ENCODE results near the gene MYH11.

The MYH11 gene

DNA sequence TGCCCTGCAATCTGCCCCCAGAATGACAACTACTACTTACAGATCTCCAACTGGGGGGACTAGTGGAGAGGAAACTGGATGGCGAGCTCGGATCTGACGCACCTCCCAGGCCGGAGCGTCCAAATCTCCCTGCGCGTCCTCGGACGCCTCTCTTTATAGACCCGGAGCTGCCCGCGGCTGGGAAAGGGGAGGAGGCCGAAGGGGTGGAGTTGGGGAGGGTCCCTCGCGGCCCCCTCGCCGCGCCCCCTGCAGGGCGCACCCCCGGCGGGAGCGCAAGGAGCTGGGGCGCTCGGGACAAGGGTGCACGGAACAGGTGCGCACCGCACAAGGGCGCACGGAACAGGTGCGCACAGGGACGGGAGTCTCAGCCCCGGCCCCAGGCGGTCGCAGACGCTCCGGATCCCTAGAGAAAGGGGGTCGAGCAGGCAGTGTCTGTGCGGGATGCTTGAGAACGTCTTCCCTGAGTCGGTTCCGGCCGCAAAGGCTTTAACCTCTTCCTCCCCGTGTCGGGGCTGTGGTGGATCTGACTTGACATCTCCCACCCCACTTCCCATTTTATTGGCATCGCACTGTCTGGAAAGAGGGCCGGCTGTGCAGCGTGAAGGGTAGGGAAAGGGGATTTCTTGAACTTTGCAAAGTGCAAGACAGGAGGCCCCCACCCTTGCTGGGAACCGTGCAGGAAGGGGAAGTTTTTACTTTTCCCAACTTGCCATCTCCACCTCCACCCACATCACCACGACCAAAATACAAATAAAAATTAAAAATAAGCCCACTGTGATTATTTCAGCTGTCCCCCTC, at the start of gene MYH11:
Gene MYH11 (minus strand): TSS at position 128 of the 798 bp plus-strand sequence. CDS start 18,776 bp downstream, outside the sequence.
- Histone ChIP-seq H3K27me3 (ENCODE audit: control insufficient read depth, insufficient read depth, low read length) (peaks cover 44% of the 10 kb centered on the region), H3K4me3 (ENCODE audit: low read depth, low read length) (peak within 1 kb of the TSS; percentile 69), H3K4me1 (ENCODE audit: control insufficient read depth, insufficient read depth, low read length) (peaks cover 2% of the 10 kb centered on the region), H3K9me3 (ENCODE audit: control insufficient read depth, insufficient read depth, low read length) (no peaks in the 10 kb centered on the region), H3K36me3 (ENCODE audit: control insufficient read depth, insufficient read depth, low read length) (no peaks in the 10 kb centered on the region), H3K9ac (ENCODE audit: low read depth, low read length) (no peak within 1 kb of the TSS)

DNA sequence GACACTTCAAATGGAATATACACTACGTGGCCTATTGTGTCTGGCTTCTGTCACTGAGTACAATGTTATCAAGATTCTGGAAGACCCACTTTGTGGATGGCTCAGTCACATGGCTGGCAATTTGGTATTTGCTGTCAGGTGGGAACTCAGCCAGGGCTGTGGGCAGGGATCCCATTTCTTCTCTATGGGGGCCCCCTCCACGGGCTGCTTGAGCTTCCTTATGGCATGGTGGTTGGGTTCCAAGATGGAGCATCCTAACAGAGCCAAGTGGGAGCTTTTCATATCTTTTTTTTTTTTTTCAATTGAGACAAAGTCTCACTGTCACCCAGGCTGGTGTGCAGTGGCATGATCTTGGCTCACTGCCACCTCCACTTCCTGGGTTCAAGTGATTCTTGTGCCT, 49.6 kb upstream of the MYH11 start:
- no peaks in the 10 kb centered on the region for H3K9me3 ChIP-seq (ENCODE audit: control insufficient read depth, insufficient read depth, low read length)
- H3K4me3 ChIP-seq (ENCODE audit: low read depth, low read length) = no peak overlapping the region
- no peaks in the 10 kb centered on the region for H3K4me1 ChIP-seq (ENCODE audit: control insufficient read depth, insufficient read depth, low read length)
- no peak overlapping the region for H3K9ac ChIP-seq (ENCODE audit: low read depth, low read length)
- no peaks in the 10 kb centered on the region for H3K36me3 ChIP-seq (ENCODE audit: control insufficient read depth, insufficient read depth, low read length)
- H3K27me3 ChIP-seq (ENCODE audit: control insufficient read depth, insufficient read depth, low read length) = no peaks in the 10 kb centered on the region

DNA sequence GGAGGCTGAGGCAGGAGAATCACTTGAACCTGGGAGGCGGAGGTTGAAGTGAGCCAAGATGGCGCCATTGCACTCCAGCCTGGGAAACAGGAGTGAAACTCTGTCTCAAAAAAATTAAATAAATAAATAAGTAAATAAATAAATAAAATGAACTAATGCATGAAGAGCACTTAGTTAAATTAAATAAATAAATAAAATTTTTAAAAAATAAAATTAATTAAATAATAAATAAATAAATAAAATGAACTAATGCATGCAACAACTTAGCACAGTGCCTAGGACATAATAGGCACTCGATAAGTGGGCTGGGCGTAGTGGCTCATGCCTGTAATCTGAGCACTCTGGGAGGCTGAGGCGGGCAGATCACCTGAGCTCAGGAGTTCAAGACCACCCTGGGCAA, 47.1 kb upstream of the MYH11 start:
- H3K9me3 ChIP-seq (ENCODE audit: control insufficient read depth, insufficient read depth, low read length) = no peaks in the 10 kb centered on the region
- no peak overlapping the region for H3K9ac ChIP-seq (ENCODE audit: low read depth, low read length)
- H3K4me1 ChIP-seq (ENCODE audit: control insufficient read depth, insufficient read depth, low read length) = no peaks in the 10 kb centered on the region
- H3K27me3 ChIP-seq (ENCODE audit: control insufficient read depth, insufficient read depth, low read length) = no peaks in the 10 kb centered on the region
- no peaks in the 10 kb centered on the region for H3K36me3 ChIP-seq (ENCODE audit: control insufficient read depth, insufficient read depth, low read length)
- no peak overlapping the region for H3K4me3 ChIP-seq (ENCODE audit: low read depth, low read length)

DNA sequence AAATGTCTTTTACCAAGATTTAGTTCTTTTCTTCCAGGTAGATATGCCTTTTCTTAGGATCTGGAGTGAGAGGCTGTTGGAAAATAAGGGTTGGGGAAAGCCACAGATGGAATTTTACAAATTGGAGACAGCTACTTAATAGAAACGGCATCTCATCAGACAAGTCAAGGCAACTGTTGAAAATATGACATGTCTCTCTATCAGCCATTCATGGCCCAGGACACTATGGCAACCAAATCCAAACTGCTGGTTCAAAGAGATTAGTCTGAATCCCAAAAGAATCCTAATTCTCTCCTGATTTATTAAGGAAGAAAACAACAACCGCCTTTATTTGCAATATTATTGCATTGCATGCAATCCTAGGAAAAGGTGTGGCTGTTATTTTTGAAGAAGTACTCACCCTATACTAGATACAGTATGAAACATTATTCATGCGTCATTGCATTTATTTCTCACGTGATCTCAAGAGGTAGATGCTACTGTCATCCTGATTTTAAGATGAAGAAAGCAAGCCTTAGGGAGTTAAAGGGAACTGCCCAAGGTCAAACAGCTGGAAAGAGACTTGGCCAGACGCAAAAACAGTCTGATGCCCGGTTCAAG, 44.2 kb upstream of the MYH11 start:
- Histone ChIP-seq H3K9me3 (ENCODE audit: control insufficient read depth, insufficient read depth, low read length) (no peaks in the 10 kb centered on the region), H3K4me3 (ENCODE audit: low read depth, low read length) (no peak overlapping the region), H3K4me1 (ENCODE audit: control insufficient read depth, insufficient read depth, low read length) (no peaks in the 10 kb centered on the region), H3K27me3 (ENCODE audit: control insufficient read depth, insufficient read depth, low read length) (no peaks in the 10 kb centered on the region), H3K36me3 (ENCODE audit: control insufficient read depth, insufficient read depth, low read length) (no peaks in the 10 kb centered on the region), H3K9ac (ENCODE audit: low read depth, low read length) (no peak overlapping the region)

DNA sequence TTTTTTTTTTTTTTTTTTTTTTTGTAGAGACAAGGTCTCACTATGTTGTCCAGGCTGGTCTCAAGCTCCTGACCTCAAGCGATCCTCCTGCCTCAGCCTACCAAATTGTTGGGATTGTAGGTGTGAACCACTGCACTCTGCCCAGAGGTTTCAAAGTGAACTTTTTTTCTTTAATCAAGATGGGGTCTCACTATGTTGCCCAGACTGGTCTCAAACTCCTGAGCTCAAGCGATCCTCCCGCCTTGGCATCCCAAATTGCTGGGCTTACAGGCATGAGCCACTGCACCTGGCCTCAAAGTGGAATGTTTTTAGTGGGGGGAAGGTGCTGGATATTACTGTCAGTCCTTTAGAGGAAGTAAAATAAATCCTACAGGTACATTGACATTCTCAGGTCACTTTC, 43.5 kb upstream of the MYH11 start:
- Histone ChIP-seq H3K36me3 (ENCODE audit: control insufficient read depth, insufficient read depth, low read length) (no peaks in the 10 kb centered on the region), H3K9me3 (ENCODE audit: control insufficient read depth, insufficient read depth, low read length) (no peaks in the 10 kb centered on the region), H3K4me1 (ENCODE audit: control insufficient read depth, insufficient read depth, low read length) (no peaks in the 10 kb centered on the region), H3K9ac (ENCODE audit: low read depth, low read length) (no peak overlapping the region), H3K4me3 (ENCODE audit: low read depth, low read length) (no peak overlapping the region), H3K27me3 (ENCODE audit: control insufficient read depth, insufficient read depth, low read length) (no peaks in the 10 kb centered on the region)

DNA sequence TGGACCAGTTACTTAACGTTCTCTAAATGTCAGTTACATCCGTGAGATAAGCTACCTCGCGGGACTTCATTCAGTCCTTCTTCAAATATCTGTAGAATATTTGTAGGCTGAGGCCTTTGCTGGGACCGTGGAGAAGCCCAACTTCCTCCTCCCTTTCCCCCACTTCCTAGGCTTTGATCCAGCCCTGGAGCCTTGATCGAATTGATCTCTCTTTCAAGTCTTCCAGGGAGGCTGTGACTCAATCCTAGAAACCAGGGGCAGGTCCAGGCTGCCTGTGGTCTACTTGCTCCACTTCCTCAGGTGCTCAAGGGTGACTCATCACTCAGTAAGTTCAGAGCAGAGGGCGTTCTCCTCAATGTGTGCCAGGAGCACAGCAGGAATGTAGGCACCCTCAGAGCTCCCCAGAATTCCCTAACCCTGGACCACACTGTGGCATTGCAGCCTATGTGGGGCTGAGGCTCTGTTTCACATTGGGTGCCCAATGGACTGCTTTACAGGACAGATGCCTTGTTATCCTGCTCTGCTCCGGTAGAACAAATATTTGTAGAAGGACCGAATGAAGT, 42.8 kb upstream of the MYH11 start:
- Histone ChIP-seq H3K4me1 (ENCODE audit: control insufficient read depth, insufficient read depth, low read length) (no peaks in the 10 kb centered on the region), H3K4me3 (ENCODE audit: low read depth, low read length) (no peak overlapping the region), H3K27me3 (ENCODE audit: control insufficient read depth, insufficient read depth, low read length) (no peaks in the 10 kb centered on the region), H3K9me3 (ENCODE audit: control insufficient read depth, insufficient read depth, low read length) (no peaks in the 10 kb centered on the region), H3K36me3 (ENCODE audit: control insufficient read depth, insufficient read depth, low read length) (no peaks in the 10 kb centered on the region), H3K9ac (ENCODE audit: low read depth, low read length) (no peak overlapping the region)

DNA sequence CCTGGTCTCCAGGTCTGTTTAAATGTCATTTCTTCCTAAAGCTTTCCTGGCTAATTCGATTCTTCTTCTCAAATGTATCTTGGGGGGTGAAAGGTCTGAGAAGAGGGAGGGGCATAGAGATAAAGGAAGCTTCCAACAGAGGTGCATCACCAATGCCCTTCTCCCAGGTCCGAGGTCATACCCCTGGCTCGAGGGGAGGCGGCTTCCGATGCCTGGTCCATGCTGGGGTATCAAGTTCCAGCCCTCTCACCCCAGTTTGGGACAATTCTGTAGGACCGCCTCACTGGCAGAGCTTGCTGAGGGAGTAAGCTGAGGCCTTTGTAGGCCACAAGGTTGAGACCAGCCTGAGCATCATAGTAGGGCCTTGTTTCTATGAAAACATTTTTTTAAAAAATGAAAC, 41.8 kb upstream of the MYH11 start:
- no peaks in the 10 kb centered on the region for H3K9me3 ChIP-seq (ENCODE audit: control insufficient read depth, insufficient read depth, low read length)
- H3K27me3 ChIP-seq (ENCODE audit: control insufficient read depth, insufficient read depth, low read length) = no peaks in the 10 kb centered on the region
- no peak overlapping the region for H3K4me3 ChIP-seq (ENCODE audit: low read depth, low read length)
- no peaks in the 10 kb centered on the region for H3K36me3 ChIP-seq (ENCODE audit: control insufficient read depth, insufficient read depth, low read length)
- no peak overlapping the region for H3K9ac ChIP-seq (ENCODE audit: low read depth, low read length)
- H3K4me1 ChIP-seq (ENCODE audit: control insufficient read depth, insufficient read depth, low read length) = no peaks in the 10 kb centered on the region

DNA sequence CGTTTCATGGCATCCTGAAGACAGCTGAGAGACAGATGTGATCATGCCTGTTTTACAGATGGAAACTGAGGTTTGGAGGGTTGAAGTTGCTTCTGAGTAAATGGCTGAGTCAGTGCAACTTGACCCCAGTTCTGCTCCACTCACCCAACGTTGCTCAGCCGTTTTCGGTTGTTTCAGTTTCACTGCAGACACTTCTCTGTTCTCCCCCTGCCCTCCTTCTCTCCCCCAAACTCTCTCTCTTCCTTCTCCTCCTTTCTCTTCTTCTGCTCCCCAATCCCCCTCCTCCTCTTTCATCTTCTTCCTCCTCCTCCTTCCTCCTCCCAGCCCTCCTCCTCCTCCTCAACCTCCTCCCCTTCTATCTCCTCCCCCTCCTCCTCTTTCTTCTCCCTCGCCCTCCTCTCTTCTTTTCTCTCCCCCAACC, 41.0 kb upstream of the MYH11 start:
- Histone ChIP-seq H3K27me3 (ENCODE audit: control insufficient read depth, insufficient read depth, low read length) (no peaks in the 10 kb centered on the region), H3K36me3 (ENCODE audit: control insufficient read depth, insufficient read depth, low read length) (no peaks in the 10 kb centered on the region), H3K4me3 (ENCODE audit: low read depth, low read length) (no peak overlapping the region), H3K9me3 (ENCODE audit: control insufficient read depth, insufficient read depth, low read length) (no peaks in the 10 kb centered on the region), H3K9ac (ENCODE audit: low read depth, low read length) (no peak overlapping the region), H3K4me1 (ENCODE audit: control insufficient read depth, insufficient read depth, low read length) (no peaks in the 10 kb centered on the region)

DNA sequence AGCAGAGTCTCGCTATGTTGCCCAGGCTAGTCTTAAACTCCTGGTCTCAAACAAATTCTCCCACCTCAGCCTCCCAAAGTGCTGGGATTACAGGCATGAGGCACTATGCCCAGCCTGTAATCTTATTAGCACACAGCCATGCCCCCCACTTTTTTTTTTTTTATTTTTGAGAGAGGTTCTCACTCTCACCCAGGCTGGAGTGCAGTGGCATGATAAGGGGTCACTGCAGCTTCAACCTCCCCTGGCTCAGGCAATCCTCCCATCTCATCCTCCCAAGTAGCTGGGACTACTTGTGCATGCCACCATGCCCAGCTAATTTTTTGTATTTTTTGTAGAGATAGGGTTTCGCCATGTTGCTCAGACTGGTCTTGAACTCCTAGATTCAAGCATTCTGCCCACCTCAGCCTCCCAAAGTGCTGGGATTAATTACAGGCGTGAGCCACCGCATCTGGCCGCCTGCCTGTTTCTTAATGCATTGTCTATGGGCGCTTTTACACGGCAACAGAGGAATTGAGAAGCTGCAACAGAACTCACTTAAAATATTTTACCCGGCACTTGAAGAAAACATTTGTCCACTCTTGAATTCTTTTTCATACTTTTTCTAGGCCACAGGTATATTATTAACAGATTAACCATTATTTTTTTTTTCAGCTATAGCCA, 40.4 kb upstream of the MYH11 start:
- H3K4me3 ChIP-seq (ENCODE audit: low read depth, low read length) = no peak overlapping the region
- no peaks in the 10 kb centered on the region for H3K27me3 ChIP-seq (ENCODE audit: control insufficient read depth, insufficient read depth, low read length)
- H3K9me3 ChIP-seq (ENCODE audit: control insufficient read depth, insufficient read depth, low read length) = no peaks in the 10 kb centered on the region
- no peak overlapping the region for H3K9ac ChIP-seq (ENCODE audit: low read depth, low read length)
- no peaks in the 10 kb centered on the region for H3K36me3 ChIP-seq (ENCODE audit: control insufficient read depth, insufficient read depth, low read length)
- no peaks in the 10 kb centered on the region for H3K4me1 ChIP-seq (ENCODE audit: control insufficient read depth, insufficient read depth, low read length)

DNA sequence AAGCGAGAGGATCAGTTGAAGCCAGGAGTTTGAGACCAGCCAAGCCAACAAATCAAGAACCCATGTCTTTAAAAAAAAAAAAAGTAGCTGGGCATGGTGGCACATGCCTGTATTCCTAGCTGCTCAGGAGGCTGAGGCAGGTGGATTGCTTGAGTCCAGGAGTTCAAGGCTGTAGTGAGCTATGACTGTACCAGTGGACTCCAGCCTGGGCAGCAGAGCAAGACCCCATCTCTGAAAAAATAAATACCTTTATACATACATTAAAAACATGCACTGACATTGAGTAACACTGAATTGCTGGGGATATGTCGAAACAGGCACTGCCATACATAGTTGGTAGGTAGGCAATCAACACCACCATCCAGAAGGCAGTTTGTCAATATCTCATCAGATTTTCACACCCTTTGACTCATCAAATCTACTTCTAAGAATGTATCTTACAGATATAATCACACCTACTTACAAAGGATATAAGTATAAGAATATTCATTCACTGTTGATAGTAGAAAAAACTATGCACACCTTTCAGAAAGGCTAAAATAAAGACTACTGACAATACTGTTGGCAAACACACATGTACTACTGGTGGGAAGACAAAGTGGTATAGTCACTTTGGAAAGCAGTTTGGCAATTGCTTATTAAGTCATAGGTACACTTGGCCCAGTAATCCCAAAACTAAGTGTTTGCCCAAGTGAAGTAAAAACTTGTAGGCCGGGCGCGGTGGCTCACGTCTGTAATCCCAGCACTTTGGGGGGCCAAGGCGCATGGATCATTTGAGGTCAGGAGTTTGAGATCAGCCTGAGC, 37.9 kb upstream of the MYH11 start:
- no peaks in the 10 kb centered on the region for H3K36me3 ChIP-seq (ENCODE audit: control insufficient read depth, insufficient read depth, low read length)
- no peak overlapping the region for H3K4me3 ChIP-seq (ENCODE audit: low read depth, low read length)
- no peaks in the 10 kb centered on the region for H3K9me3 ChIP-seq (ENCODE audit: control insufficient read depth, insufficient read depth, low read length)
- H3K9ac ChIP-seq (ENCODE audit: low read depth, low read length) = no peak overlapping the region
- no peaks in the 10 kb centered on the region for H3K27me3 ChIP-seq (ENCODE audit: control insufficient read depth, insufficient read depth, low read length)
- H3K4me1 ChIP-seq (ENCODE audit: control insufficient read depth, insufficient read depth, low read length) = no peaks in the 10 kb centered on the region

DNA sequence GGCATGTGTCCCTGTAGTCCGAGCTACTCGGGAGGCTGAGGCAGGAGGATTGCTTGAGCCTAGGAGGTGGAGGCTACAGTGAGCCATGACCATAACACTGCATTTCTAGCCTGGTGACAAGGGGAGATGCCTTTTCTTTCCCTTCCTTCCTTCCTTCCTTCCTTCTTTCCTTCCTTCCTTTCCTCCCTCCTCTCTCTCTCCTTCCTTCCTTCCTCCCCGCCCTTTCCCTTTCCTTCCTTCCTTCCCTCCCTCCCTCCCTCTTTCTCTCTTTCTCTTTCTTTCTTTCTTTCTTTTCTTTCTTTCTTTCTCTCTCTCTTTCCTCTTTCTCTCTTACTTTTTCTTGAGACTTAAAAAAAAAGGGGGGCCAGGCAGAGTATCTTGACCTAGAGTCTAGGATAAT, 34.7 kb upstream of the MYH11 start:
- H3K36me3 ChIP-seq (ENCODE audit: control insufficient read depth, insufficient read depth, low read length) = no peaks in the 10 kb centered on the region
- H3K4me3 ChIP-seq (ENCODE audit: low read depth, low read length) = no peak overlapping the region
- peaks cover 5% of the 10 kb centered on the region for H3K4me1 ChIP-seq (ENCODE audit: control insufficient read depth, insufficient read depth, low read length)
- no peaks in the 10 kb centered on the region for H3K9me3 ChIP-seq (ENCODE audit: control insufficient read depth, insufficient read depth, low read length)
- H3K9ac ChIP-seq (ENCODE audit: low read depth, low read length) = no peak overlapping the region
- H3K27me3 ChIP-seq (ENCODE audit: control insufficient read depth, insufficient read depth, low read length) = no peaks in the 10 kb centered on the region

Data from iPS-15b (cell line).